GM21723 (cell line): Measurements from ENCODE around the gene UST.
"Not testable (repeated sequence)": the region's sequence is repeated elsewhere in the genome, so short reads cannot be mapped to it uniquely, and the experiment has no call there.

ENCODE experiments used
- ATAC-seq: cut with Tn5 transposase; IDR thresholded peaks from one replicate; pipeline ENCODE4 v1.9.1; 2021; ENCODE audit warnings: mild to moderate bottlenecking, moderate library complexity; ENCODE audit not compliant: unreplicated experiment

UST gene

DNA sequence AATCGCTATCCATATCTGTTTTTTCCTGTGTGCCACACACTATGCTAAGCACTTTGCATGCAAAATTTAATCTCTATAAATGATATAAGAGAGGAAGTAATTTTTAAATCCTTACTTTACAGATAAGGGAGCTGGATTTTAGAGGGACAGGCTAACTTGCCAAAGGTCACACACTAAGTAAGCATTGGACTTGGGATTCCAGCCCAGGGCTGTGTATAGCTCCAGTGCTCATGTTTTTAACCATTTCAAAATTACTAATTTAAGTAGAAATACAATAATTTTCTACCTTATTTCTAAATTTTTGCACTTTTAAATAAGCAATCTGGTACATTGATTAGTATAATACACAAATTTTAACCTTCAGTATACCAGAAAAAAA, 144.6 kb downstream of the UST start:
- no peak for ATAC-seq

DNA sequence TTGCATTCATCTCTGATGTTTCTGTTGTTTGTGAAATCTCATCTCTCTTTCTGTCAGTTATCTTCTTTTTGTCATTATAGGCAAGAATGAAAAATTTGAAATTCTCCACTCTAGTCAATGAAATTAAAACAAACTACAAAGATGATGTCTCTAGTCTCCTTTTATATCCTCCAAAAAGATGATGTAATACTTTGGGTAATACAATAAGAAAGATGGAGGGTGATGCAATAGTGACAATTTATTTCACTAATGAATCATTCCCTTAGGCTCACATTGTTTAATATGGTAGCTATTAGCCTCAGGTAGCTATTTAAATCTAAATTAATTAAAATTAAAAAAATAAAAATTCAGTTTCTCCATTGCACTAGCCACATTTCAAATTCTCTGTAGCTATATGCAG, 145.4 kb downstream of the UST start:
- no peak for ATAC-seq

DNA sequence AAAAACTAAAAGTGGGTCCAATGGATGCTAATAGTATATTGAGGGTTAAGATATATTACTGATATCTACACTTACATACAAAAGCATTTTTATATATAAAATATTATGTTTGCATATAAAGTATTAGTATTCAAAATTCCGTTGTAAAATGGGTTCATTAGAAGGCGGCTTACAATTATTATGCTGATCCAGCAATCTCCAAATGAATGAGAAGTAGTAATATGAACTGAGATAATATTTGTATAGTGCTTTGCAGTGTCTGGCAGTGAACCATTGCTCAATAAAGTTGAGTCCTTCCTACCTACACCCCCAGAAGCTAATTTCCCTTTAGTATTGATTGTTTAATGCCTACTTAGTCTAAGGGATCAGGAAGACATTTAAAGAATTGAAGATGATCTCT, 146.2 kb downstream of the UST start:
- no peak for ATAC-seq

DNA sequence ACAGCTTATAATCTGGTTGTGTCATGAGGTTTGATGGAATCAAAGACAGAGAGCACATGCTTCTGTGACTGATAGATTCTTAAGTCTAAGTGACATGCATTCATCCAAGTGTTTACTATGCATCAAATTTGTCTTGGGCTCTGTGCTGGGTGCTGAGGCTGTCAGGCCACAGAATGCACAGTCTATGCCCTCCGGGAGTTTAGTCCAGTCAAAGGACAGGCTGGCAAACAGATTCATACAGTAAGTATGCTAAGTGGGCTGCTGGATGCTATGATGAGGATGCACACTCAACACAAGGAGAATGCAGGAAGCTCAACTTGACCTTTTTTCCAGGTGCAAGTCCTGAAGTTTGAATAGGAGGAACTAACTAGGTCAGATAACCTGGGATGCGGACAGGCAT, 146.7 kb downstream of the UST start:
- no peak for ATAC-seq

DNA sequence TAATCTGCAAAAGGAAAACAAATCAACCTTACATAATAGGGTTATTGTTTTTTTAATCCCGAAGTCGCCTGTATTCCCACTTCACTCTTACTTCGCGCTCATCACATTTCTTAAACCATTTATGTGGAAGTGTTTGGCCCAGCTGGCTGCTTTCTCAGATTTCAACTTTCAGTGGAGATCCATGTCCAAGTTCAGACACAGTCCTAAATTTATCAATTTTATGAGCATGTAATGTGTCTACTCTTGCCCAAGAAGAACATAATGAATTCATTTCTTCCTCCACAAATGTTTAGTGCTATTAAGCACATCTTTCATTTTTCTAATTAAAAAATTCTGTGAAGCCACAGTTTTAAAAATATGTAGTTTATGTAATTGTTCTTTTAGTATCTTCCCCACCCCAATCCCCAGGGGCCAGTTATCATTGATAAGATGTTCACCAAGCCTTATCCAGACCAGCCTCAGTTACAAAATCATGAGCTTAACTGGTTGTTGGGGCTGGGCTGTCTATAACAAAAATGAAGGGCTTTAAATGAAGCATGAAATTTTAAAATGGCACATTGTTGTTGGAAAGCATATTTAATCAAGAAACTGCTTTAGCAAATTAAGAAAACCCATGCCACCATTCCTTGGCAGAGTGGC, 151.7 kb downstream of the UST start:
- ATAC-seq, result no peak

DNA sequence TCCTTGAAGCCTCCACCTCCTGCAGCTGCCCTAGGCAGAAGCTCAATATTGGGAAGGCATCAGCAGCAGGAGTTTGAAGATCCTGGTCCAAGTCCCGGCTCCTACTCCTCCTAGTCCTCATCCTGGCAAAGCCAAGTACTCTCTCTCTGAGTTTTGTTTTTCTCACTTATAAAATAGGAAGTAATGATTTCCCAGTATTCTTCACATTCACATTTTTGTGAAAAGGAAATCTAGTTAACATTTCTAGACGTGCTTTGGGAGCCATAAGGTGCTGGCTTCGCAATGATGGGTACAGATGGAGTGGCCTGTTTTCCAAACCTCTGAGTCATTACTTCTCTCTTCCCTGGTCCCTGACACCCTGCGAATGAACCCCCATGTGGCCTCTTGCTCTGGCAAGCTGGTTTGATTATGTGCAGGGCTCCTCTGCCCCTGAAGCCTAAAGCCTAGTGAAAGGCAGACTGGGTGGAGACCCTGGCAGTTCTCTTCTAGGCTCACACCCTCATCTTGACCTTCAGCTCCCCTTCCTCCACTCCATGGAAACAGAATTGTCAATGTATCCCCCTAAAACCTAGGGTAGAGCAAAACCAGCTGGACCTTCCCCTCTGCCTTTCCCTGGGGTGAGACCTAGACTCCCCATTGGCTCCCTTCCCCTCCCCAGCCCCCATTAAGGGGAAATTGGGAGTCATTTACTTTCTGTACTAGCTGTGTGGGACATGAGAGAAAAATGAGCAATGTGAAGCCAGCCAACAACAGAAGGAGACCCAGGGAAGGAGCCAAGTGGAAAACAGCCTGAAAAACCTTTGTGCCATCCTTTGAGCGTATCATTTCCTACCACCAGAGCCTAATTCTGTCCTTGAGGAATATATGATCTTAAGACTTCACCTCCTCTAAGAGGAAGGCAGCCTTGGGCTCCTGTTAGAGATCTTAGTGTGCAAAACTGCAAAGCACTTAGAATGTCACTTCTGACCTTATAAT, 158.4 kb downstream of the UST start:
- no peak for ATAC-seq

DNA sequence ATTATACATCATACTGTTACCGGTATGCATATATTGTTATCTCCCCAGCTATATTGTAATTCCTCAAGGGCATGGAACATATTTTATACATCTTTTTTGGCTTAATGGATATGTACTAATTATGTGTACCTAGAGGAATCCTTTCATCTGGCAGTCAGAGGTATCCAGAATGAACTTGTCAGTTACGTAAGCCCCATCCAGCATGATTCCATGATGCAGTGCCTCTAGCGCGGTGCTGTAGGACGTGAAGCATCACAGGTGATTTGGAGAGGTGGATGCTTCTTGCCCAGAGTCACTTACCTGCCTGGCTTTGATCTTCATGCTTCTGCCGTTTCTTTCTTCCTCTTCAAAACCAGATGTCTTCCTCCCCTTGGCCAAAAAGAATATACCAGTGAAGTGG, 159.1 kb downstream of the UST start:
- ATAC-seq, result no peak

DNA sequence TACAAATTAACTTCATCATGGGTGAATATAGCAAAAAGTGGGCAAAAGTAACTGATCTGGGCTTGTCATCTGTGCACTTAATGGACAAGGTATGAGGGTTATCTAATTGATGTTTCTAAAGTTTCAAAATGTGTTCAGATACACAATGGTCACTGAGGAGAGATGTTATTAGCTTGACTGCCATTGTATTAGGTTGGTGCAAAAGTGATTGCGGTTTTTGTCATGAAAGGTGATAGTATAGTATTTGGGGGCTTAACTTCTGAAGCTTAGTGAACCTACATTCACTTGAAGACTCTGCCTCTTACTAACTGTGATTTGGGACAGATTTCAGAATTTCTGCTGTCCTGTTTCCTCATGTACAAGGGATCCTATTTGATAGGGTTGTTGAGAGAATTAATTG, 159.6 kb downstream of the UST start:
- no peak for ATAC-seq

DNA sequence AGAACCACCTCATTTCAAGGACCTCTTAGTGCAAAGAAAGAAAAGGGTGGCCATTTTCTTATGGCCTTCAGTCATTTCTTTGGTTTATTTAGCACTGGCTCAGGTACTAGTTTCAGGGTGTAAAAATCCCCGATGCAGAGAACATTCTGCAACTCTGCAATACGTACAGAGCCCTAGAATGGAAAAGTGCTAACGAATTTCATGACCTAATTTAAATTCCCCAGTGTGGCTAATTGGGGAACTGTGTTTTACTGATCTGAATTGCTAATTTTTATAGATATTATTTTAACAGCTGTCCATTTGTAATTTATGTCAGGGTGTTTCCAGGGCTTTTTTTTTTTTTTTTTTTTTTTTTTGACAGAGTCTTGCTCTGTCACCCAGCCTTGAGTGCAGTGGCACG, 160.7 kb downstream of the UST start:
- ATAC-seq, result no peak

DNA sequence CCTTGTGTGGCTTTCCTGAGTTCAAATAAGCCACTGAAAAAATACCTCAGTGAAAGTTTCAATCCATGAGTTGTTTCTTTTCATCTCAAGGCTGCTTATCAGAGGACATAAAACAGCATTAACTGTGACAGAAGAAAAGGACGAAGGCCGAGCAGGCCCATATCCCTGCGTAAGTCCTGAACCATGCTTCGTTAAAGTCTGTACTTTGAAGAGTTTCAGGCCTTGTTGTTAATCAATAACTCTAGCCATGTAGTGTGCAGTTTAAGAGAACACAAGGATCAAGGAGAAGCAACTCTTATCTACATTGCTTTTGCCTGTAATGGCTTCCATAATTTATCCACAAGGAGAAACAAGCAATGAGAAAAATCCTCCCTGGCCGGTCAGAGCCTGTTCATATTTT, 165.4 kb downstream of the UST start:
- ATAC-seq, result no peak

DNA sequence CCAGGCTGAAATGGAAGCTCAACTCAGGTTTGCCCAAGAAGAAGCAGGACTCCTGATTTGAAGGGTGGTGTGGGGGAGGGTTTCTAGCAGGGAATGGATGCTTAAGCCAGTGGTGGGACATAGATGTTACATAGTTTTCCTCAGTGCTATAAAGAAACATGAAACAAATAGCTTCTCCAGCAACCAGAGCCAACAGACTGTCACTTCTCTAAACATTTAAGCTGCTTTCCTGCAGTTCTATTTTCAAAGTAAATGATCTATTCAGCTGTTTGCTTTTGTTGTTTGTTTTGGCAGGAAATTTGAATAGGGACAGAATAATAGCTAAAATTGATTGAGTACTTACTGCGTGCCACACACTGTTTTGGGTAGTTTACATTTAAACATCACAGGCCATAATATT, 169.0 kb downstream of the UST start:
- no peak for ATAC-seq

DNA sequence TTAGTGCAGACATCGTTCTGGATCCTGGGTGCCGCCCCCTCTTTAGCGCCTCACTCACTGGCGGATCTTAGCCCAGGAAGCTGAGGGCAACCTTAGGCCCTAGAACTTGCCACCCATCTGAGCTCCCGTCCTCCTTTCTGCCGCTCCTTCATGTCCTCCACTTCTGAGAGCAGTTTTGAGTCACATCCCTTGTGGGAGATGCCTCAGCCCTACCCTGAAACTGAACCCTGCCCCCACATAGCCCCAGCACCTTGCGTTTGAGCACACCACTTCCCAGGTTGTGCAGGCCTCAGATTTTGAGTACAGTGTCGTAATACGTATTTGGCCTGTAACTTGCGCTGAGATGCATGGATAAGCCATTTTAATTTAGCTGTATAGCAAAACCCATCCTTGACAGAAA, 169.7 kb downstream of the UST start:
- not testable (repeated sequence) for ATAC-seq

DNA sequence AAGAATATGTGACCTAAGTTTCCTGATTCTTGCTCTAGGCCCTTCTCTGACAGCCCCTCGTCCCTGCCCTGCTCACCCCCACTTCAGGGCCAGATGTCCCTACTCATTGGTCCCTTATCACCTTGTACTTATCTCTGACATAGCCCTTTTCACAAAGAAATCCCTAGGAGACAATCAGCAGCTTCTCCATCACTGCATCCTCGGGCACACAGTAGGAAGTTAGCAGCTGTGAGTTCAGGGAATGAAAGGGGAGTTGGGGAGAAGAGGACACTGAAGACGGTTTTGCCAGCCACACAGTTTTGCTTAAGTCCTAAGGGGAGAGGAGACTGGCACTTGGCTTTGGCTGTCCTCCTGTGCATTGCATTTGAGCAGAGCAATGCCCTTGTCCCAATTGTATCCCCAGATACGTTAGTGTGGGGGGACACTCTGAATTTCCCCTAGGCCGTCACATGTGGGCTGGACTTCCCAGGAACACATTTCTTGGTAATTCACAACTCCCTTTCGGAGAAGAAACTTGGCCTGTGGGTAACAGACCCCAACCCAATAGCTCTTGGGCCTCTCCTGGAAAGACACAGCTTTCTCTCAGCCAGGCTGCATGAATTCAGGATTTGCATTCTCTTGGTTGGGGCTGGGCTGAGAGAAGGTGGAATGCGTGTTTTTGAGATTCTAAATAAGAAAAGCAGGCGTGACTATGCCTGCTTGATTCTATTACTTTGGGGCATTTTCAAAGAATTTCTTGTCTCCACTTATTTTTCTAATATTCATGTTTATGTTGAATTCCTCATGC, 177.6 kb downstream of the UST start:
- no peak for ATAC-seq

DNA sequence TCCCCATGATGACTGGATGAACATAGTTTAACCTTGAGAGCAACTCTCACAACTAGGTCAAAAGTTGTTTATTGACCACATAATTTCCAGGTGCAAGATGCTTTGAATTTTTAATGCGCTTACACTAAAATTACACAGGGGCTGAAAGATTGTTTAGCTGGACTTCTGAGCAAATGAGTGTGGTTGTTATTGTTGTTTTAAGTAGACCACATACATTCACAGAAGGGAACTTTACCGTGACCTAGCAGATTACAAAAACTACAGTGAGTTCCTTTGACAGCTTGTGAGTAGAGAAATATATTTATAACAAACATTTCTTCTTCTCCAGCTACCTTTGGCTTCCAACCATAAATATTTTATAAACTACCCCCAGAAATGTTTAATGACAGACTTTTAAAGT, 178.9 kb downstream of the UST start:
- no peak for ATAC-seq

DNA sequence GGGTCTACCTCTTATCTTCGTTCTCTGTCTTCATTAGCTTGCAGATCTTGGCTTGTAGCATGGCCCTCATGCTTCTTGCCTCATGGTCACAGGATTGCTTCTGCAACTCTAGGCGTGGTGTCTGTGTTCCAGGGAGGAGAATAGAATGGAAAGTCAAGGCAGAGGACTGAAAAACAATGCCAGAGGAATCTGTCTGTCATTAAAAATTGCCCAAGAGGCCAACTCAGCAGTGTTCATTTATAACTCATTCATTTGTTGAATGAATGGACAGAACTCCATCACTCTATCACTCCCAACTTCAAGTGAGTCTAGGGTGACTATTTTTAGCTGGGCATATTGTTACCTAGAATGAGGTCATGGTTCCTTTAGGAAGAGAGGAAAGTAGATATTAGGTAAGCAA, 179.6 kb downstream of the UST start:
- no peak for ATAC-seq

DNA sequence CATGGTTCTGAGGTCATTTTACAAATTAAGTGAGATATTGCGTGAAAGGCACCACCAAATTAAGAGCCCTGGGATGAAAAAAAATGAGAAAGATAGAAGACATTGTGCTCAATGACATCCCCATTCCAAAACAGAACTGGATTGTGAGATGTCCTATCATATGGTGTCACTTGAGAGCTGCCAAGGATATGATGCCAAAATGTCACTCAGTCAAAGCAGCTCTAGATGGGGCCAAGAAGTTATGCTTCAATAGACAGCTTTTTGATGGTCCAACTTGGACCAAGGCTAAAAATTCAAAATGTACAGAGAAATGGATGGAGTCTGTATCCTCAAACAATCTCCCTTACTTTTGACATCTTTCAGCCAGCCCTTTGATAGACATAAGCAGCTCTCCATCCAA, 180.8 kb downstream of the UST start:
- no peak for ATAC-seq

DNA sequence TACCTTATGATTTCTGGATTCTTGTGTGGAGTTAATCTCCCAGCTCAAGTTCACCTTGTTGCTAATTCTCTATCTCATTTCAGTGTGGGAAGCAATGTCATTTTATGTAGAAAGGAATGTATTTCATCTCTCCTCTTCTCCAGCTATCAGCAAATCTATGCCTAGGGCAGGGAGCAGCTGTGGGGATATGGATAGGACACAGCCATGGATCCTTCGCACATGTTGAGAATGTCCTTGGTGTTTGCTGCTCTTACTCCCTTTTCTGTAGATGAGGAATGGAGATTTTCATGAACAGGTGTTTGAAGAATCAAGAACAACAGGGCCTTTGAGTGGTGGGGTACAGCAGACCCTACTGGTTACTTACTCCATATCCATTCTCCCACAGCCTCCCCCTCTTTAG, 182.0 kb downstream of the UST start:
- no peak for ATAC-seq

DNA sequence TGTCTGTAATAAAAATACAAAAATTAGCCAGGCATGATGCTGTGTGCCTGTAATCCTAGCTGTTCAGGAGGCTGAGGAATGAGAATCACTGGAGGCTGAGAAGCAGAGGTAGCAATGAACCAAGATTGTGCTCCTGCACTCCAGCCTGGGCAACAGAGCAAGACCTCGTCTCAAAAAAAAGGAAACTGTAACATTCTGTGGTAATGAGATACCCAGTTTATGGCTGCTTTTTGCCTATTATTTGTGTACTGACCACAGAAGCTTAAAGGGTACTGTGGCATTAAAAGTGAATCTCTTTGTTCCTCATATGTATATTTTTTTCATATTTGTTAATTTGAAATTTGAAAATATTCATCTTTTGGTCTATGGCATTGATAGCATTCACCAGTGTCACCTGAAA, 185.4 kb downstream of the UST start:
- no peak for ATAC-seq

DNA sequence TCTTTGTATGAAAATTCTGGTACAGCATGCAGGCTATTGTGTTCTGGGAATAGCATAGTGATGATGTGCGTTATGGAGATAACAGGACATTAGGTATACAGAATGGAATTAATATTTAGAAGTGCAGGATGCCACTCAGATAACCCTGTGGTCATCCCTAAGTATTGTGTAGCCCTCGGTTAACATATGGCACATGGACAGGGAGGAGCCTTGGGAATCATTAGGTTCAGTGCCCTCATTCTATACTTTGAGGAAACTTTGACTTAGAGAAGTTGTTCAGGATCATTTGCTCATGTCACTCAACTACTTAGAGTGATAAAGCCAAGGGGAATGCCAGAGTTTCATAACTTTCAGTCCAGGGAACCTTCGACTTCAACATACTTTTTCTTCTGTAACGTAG, 185.9 kb downstream of the UST start:
- ATAC-seq, result no peak

DNA sequence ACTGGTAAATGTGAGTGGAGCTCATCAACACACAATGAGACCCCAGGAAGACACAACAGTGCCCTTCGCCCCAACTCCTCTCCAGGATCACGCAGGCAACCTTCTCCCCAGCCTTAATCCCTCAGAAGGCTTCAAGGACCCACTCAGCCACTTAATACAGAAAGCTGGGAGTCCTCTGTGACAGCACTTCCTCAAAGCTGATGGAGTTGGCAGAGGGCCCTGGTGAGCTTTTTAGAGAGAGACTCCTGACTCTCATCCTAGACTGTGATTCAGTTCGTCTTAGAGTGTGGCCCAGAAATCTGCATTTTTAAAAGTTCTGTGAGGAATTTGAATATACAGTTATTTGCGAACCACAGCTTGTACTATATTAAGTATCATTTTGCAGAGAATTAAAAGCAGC, 187.7 kb downstream of the UST start:
- no peak for ATAC-seq

DNA sequence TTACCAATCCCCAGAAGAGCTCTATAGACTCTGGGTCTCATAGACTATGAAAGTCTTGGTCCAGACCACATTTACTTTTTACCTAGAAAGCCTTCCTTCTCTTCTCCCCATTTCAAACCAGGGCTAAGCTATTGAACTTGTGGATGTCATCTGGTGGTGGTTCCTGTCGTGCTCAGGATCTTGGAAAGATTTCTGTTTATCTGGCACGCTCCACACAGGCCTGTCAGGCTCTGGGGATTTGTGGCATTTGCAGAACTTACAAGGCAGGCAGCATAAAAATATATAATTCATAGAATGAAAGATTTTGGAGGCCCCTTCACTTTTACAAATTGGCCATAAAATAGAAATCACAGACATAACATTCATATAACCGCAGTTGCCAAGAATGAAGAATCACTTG, 188.1 kb downstream of the UST start:
- ATAC-seq, result no peak
